CD14-positive monocyte (primary cell): ENCODE data around the gene ZNF207. TPM values are rescaled to one million over a fixed set of nuclear protein-coding genes. Genes with fewer than 3 reads are reported as not detected.

Source experiments
- DNase-seq, 3 donors: peaks; one replicate each; pipeline ENCODE4 v3.0.0-alpha.2; 2011 to 2022
- H2AFZ ChIP-seq: 2 replicates; pipeline ENCODE4 v1.6.0; 2012; ENCODE audit warnings: mild to moderate bottlenecking, low read depth, low read length, inconsistent platforms; ENCODE audit not compliant: insufficient read depth, poor library complexity, severe bottlenecking
- H3K27ac ChIP-seq, 2 donors: 1 replicate in 1 of 2; 2 replicates in 1 of 2; pipeline ENCODE4 v1.5.1; 2012 to 2013; ENCODE audit warnings: low read length in 2 of 2, control low read depth in 1 of 2, inconsistent platforms in 1 of 2, low read depth in 1 of 2, mild to moderate bottlenecking in 1 of 2
- H3K27me3 ChIP-seq, 2 donors: one replicate each; pipeline versions ENCODE4 v1.6.0 to v1.6.1; 2011 to 2013; ENCODE audit warnings: low read length in 2 of 2; ENCODE audit not compliant: control insufficient read depth in 2 of 2, insufficient read depth in 2 of 2
- H3K36me3 ChIP-seq, 2 donors: replicated peaks in 1 of 2; 1 replicate in 1 of 2; 2 replicates in 1 of 2; pipeline versions ENCODE4 v1.5.1 to v1.6.1; 2012 to 2013; ENCODE audit warnings: low read length in 2 of 2, control low read depth in 1 of 2, inconsistent platforms in 1 of 2, mild to moderate bottlenecking in 1 of 2; ENCODE audit not compliant: insufficient read depth in 2 of 2, control insufficient read depth in 1 of 2
- H3K4me1 ChIP-seq, 2 donors: 1 replicate in 1 of 2; 2 replicates in 1 of 2; pipeline versions ENCODE4 v1.5.1 to v1.6.1; 2012 to 2013; ENCODE audit warnings: low read length in 2 of 2, control low read depth in 1 of 2, inconsistent platforms in 1 of 2, mild to moderate bottlenecking in 1 of 2, moderate library complexity in 1 of 2; ENCODE audit not compliant: insufficient read depth in 2 of 2, control insufficient read depth in 1 of 2
- H3K4me2 ChIP-seq: replicated peaks from 2 replicates; pipeline ENCODE3; 2012; ENCODE audit warnings: low read length, moderate library complexity, mild to moderate bottlenecking; ENCODE audit not compliant: poor library complexity, severe bottlenecking; ENCODE audit errors: extremely low read depth
- H3K4me3 ChIP-seq, 3 experiments: fragments of 200-600 bp in 1 of 3; sonication (generic) in 1 of 3; replicated peaks in 1 of 3; 1 replicate in 2 of 3; 2 replicates in 1 of 3; pipeline ENCODE4 v1.5.1; 2011 to 2013; ENCODE audit warnings: low read length in 3 of 3, mild to moderate bottlenecking in 3 of 3, control low read depth in 2 of 3, low read depth in 2 of 3, inconsistent platforms in 1 of 3, moderate library complexity in 1 of 3
- H3K79me2 ChIP-seq: 2 replicates; pipeline ENCODE4 v1.6.0; 2012; ENCODE audit warnings: mild to moderate bottlenecking, control low read depth, inconsistent platforms, low read length, moderate library complexity; ENCODE audit not compliant: insufficient read depth
- H3K9ac ChIP-seq: 2 replicates; pipeline ENCODE4 v1.6.0; 2017; ENCODE audit warnings: low read length, mild to moderate bottlenecking; ENCODE audit not compliant: insufficient read depth, poor library complexity, severe bottlenecking
- H3K9me3 ChIP-seq, 2 donors: replicated peaks in 1 of 2; 1 replicate in 1 of 2; 2 replicates in 1 of 2; pipeline versions ENCODE4 v1.5.1 to v1.6.1; 2012 to 2013; ENCODE audit warnings: low read length in 2 of 2, control low read depth in 1 of 2; ENCODE audit not compliant: control insufficient read depth in 1 of 2, insufficient read depth in 1 of 2
- H4K20me1 ChIP-seq: 2 replicates; pipeline ENCODE4 v1.6.0; 2012; ENCODE audit warnings: mild to moderate bottlenecking, low read length, control low read depth, moderate library complexity; ENCODE audit not compliant: insufficient read depth
- H3K27ac Mint-ChIP-seq, 7 donors: one replicate each; pipeline ENCODE4 v1.8.0; 2020; ENCODE audit warnings: mild to moderate bottlenecking in 7 of 7, mixed read lengths in 7 of 7, moderate library complexity in 6 of 7, inconsistent platforms in 2 of 7
- H3K27me3 Mint-ChIP-seq, 3 donors: one replicate each; pipeline ENCODE4 v1.8.0; 2021 to 2022; ENCODE audit warnings: low read depth in 3 of 3, mild to moderate bottlenecking in 3 of 3, mixed read lengths in 3 of 3, moderate library complexity in 3 of 3, inconsistent platforms in 1 of 3
- H3K36me3 Mint-ChIP-seq, 2 donors: one replicate each; pipeline ENCODE4 v1.8.0; 2020; ENCODE audit warnings: mixed read lengths in 2 of 2, inconsistent platforms in 1 of 2, mild to moderate bottlenecking in 1 of 2
- H3K4me1 Mint-ChIP-seq: one replicate; pipeline ENCODE4 v1.8.0; 2020; ENCODE audit warnings: mild to moderate bottlenecking, mixed read lengths
- H3K4me3 Mint-ChIP-seq, 2 donors: one replicate each; pipeline ENCODE4 v1.8.0; 2020; ENCODE audit warnings: mild to moderate bottlenecking in 2 of 2, mixed read lengths in 2 of 2, moderate library complexity in 1 of 2
- H3K9me3 Mint-ChIP-seq, 7 donors: one replicate each; pipeline ENCODE4 v1.8.0; 2020 to 2022; ENCODE audit warnings: mixed read lengths in 7 of 7, mild to moderate bottlenecking in 6 of 7, moderate library complexity in 6 of 7, inconsistent platforms in 2 of 7
- WGBS: methylation state at CpG from one replicate; pipeline ENCODE4 v1.1.5; 2013; ENCODE audit warnings: missing lambda C conversion rate; ENCODE audit not compliant: insufficient coverage; 5-methylcytosine and 5-hydroxymethylcytosine counted together
- intact Hi-C, 2 donors: fragments of 100-400 bp; cut with micrococcal nuclease; formaldehyde crosslinking; loops; one replicate each; pipeline versions ENCODE4 v1.15.0 to v1.15.1; 2023
- polyA minus RNA-seq: library from RNA; depleted of rRNA, polyadenylated mRNA; stranded (reverse); fragments of >200 nt; gene quantifications from 2 replicates; pipeline ENCODE4 v1.2.3, GENCODE V29; 2012
- polyA plus RNA-seq, 3 donors: library from polyadenylated mRNA; depleted of rRNA in 1 of 3; unstranded in 2 of 3; stranded (reverse) in 1 of 3; fragments of 300-500 nt in 2 of 3; fragments of >200 nt in 1 of 3; fragmentation: Illumina TruSeq in 2 of 3; gene quantifications; 1 replicate in 2 of 3; 2 replicates in 1 of 3; pipeline ENCODE4 v1.2.3, GENCODE V29; 2012 to 2021
- total RNA-seq, 12 experiments: library from RNA in 1 of 12; stranded (reverse) in 1 of 12; fragments of 120-200 nt in 1 of 12; gene quantifications; one replicate each; pipeline ENCODE4 v1.2.4 and lab custom pipeline; 2013 to 2026; ENCODE audit warnings: mixed read lengths in 6 of 12, inconsistent platforms in 1 of 12
- TF ChIP-seq, protein P1 (sequence below): fragments of 200-600 bp; IDR thresholded peaks from one replicate; pipeline ENCODE4 v1.8.0; 2022; ENCODE audit warnings: antibody characterized with exemption, mild to moderate bottlenecking

ZNF207 gene
- total RNA-seq (2013), result 139 TPM
- 100 to 1,000 TPM; 129 to 147 (median 138) TPM for polyA plus RNA-seq
- polyA minus RNA-seq, result 68.9 and 104 TPM in 2 replicates
- 239 to 441 (median 366) reads per million in 11 experiments for total RNA-seq (lab: John Stamatoyannopoulos, UW)

DNA sequence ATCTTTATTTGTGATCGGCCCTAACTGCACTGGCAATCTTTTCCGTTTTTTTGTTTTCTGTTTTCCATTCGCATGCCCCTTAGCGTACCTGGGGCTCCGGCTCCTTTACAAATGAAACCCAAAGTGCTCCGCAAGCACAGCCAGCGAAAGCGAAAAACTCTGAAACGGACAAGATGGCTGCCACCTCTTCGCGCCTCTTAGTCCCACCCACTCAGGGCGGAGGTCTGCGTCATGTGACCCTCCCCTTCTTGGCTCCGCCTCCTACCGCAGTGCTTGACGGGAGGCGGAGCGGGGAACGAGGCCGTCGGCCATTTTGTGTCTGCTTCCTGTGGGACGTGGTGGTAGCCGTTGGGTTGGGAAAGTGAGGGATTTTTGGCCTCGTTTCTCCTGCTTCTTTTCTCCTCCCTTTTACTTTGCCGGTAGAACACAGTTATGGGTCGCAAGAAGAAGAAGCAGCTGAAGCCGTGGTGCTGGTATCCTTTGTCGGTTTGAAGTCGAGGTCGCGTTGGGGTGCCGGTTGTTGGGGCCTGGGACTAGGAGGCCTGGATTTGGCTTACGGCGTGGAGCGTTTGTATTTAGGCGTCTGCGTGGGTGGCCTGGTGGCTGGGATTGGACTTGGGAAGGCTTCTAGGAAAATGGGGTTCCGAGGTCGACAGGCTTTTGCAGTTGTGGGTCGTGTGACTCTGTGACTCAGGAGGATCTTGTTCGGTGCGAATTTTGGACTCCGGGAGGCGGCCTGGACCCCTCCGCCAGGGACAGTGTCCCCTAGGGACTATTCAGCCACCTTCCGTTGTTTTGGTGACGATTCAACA is at the start of gene ZNF207:
Gene ZNF207, plus strand, starts transcription at position 304 of the 812 bp plus-strand sequence. Its CDS starts 129 bp downstream, at position 433.
- H3K27me3 ChIP-seq, result no peaks in the 10 kb centered on the region
- H3K27ac ChIP-seq, result peak within 1 kb of the TSS; percentile 89 to 98
- peak; percentile 97 for DNase-seq
- intact Hi-C loops, result loop anchor here in 1 of 2 donors (5.0 kb wide), 1 partner anchor 92 kb away; the partner anchor contains the start of gene PSMD11
- Mint-ChIP-seq H3K36me3 (peaks cover 19 to 33% of the 10 kb centered on the region in 2 donors), H3K4me1 (peaks cover 29% of the 10 kb centered on the region), H3K27ac (peak within 1 kb of the TSS; percentile 99 to 100 (median 100)), H3K27me3 (peaks cover 0 to 5% (median 0%) of the 10 kb centered on the region in 3 donors), H3K4me3 (peak within 1 kb of the TSS; percentile 99 to 100), H3K9me3 (peaks cover 0 to 3% (median 0%) of the 10 kb centered on the region in 7 donors)
- peaks cover 25 to 41% of the 10 kb centered on the region in 2 donors for H3K4me1 ChIP-seq
- H3K4me2 ChIP-seq, result peak within 1 kb of the TSS; percentile 93
- H4K20me1 ChIP-seq, result peaks cover 43% of the 10 kb centered on the region
- peaks cover 67% of the 10 kb centered on the region for H3K79me2 ChIP-seq
- H2AFZ ChIP-seq, result peak within 1 kb of the TSS; percentile 95
- H3K36me3 ChIP-seq, result peaks cover 18 to 34% of the 10 kb centered on the region in 2 donors
- TF ChIP-seq, protein P1, sequence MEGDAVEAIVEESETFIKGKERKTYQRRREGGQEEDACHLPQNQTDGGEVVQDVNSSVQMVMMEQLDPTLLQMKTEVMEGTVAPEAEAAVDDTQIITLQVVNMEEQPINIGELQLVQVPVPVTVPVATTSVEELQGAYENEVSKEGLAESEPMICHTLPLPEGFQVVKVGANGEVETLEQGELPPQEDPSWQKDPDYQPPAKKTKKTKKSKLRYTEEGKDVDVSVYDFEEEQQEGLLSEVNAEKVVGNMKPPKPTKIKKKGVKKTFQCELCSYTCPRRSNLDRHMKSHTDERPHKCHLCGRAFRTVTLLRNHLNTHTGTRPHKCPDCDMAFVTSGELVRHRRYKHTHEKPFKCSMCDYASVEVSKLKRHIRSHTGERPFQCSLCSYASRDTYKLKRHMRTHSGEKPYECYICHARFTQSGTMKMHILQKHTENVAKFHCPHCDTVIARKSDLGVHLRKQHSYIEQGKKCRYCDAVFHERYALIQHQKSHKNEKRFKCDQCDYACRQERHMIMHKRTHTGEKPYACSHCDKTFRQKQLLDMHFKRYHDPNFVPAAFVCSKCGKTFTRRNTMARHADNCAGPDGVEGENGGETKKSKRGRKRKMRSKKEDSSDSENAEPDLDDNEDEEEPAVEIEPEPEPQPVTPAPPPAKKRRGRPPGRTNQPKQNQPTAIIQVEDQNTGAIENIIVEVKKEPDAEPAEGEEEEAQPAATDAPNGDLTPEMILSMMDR, result no peak
- peak within 1 kb of the TSS; percentile 99 for H3K9ac ChIP-seq
- H3K4me3 ChIP-seq, result peak within 1 kb of the TSS; percentile 63 to 98 (median 88)
- H3K9me3 ChIP-seq, result no peaks in the 10 kb centered on the region
- under 1% methylated on average over 40 of the region's 47 CpGs for WGBS

DNA sequence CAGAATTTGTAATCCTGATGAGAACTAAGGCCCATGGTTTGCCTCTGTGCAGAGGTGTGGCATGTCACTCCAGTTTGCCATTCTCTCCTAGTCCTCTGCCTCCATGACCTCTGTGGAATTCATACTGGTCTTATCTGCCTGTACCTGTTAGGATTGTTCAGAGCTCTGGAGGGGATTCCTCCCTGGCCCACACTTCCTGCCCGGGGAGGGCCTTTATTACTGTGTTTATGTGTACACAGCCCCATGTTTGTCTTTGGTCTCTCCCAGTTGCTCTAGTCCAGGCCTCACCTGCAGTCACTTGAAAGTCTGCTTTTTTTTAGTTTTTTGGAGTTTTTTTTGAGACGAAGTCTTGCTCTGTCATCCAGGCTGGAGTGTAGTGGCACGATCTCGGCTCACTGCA is 47.9 kb upstream of the ZNF207 start:
- 87% methylated on average over 3 of the region's 4 CpGs for WGBS
- TF ChIP-seq, protein P1, result no peak
- peaks cover 5 to 8% (median 6%) of the 10 kb centered on the region in 3 donors for H3K27me3 Mint-ChIP-seq
- H3K4me2 ChIP-seq, result no peak overlapping the region
- H2AFZ ChIP-seq, result no peak overlapping the region
- no peak for DNase-seq
- peaks cover 11% of the 10 kb centered on the region for H3K4me1 Mint-ChIP-seq
- no peaks in the 10 kb centered on the region for H4K20me1 ChIP-seq
- no peak overlapping the region for H3K27ac Mint-ChIP-seq
- H3K9me3 ChIP-seq, result no peaks in the 10 kb centered on the region
- H3K4me3 ChIP-seq, result no peak overlapping the region
- H3K36me3 Mint-ChIP-seq, result no peaks in the 10 kb centered on the region
- H3K4me1 ChIP-seq, result no peaks in the 10 kb centered on the region
- H3K79me2 ChIP-seq, result no peaks in the 10 kb centered on the region
- peaks cover 0 to 3% (median 0%) of the 10 kb centered on the region in 7 donors for H3K9me3 Mint-ChIP-seq
- no peaks in the 10 kb centered on the region for H3K36me3 ChIP-seq
- H3K9ac ChIP-seq, result no peak overlapping the region
- H3K27ac ChIP-seq, result no peak overlapping the region
- intact Hi-C loops, result no loop called here
- H3K4me3 Mint-ChIP-seq, result no peak overlapping the region
- no peaks in the 10 kb centered on the region for H3K27me3 ChIP-seq
